RKO (cell line): Measurements from ENCODE around the gene GNB1L.
"Not testable (repeated sequence)": the region's sequence is repeated elsewhere in the genome, so short reads cannot be mapped to it uniquely, and the experiment has no call there.

Experiments used
- DNase-seq: peaks from one replicate; pipeline ENCODE4 v3.0.0-alpha.2; 2016; ENCODE audit warnings: low spot score

The GNB1L gene

GRCh38 chr22:19843107-19843856, 11.4 kb downstream of the GNB1L start:
- no peak for DNase-seq

- no peak for DNase-seq
These were observed 12.1 kb downstream of the GNB1L start for GRCh38 chr22:19842393-19843106.

- no peak for DNase-seq
These were observed 12.9 kb downstream of the GNB1L start for GRCh38 chr22:19841641-19842392.

GRCh38 chr22:19840955-19841640, 13.6 kb downstream of the GNB1L start:
- no peak for DNase-seq

GRCh38 chr22:19840059-19840458, 14.6 kb downstream of the GNB1L start:
- no peak for DNase-seq

- DNase-seq = no peak
These were observed 16.8 kb downstream of the GNB1L start for GRCh38 chr22:19837915-19838314.

GRCh38 chr22:19836512-19836911, 18.2 kb downstream of the GNB1L start:
- no peak for DNase-seq

GRCh38 chr22:19834599-19834998, 20.1 kb downstream of the GNB1L start:
- no peak for DNase-seq

GRCh38 chr22:19833327-19833726, 21.3 kb downstream of the GNB1L start:
- not testable (repeated sequence) for DNase-seq

GRCh38 chr22:19832476-19833108, 22.1 kb downstream of the GNB1L start:
- no peak for DNase-seq

GRCh38 chr22:19831979-19832378, 22.7 kb downstream of the GNB1L start:
- DNase-seq = not testable (repeated sequence)

GRCh38 chr22:19831016-19831415, 23.7 kb downstream of the GNB1L start:
- no peak for DNase-seq

- no peak for DNase-seq
These were observed 26.7 kb downstream of the GNB1L start for GRCh38 chr22:19828035-19828401.

- no peak for DNase-seq
These were observed 27.2 kb downstream of the GNB1L start for GRCh38 chr22:19827341-19828034.

GRCh38 chr22:19826619-19826950, 28.1 kb downstream of the GNB1L start:
- no peak for DNase-seq

- no peak for DNase-seq
These were observed 28.6 kb downstream of the GNB1L start for GRCh38 chr22:19825904-19826618.

- no peak for DNase-seq
These were observed 29.7 kb downstream of the GNB1L start for GRCh38 chr22:19824926-19825339.

GRCh38 chr22:19824212-19824925, 30.3 kb downstream of the GNB1L start:
- no peak for DNase-seq

- DNase-seq = no peak
These were observed 30.8 kb downstream of the GNB1L start for GRCh38 chr22:19823902-19824211.
